ENCODE results near the gene HOXD8.

The HOXD8 gene

GRCh38 chr2:176164611-176165369, 35.3 kb downstream of the HOXD8 start:
- no peak for DNase-seq (ENCODE audit: low read depth)
- no peak overlapping the region for H3K4me3 ChIP-seq (ENCODE audit: low read length)
- no peak for TF ChIP-seq CTCF (conservative IDR thresholded peaks at IDR 0.05; ENCODE audit: low read length)

GRCh38 chr2:176165370-176166050, 36.0 kb downstream of the HOXD8 start:
- DNase-seq (ENCODE audit: low read depth): no peak
- TF ChIP-seq CTCF (conservative IDR thresholded peaks at IDR 0.05; ENCODE audit: low read length): no peak
- no peak overlapping the region for H3K4me3 ChIP-seq (ENCODE audit: low read length)

GRCh38 chr2:176166272-176166671, 36.8 kb downstream of the HOXD8 start:
- no peak for TF ChIP-seq CTCF (conservative IDR thresholded peaks at IDR 0.05; ENCODE audit: low read length)
- DNase-seq (ENCODE audit: low read depth): no peak
- H3K4me3 ChIP-seq (ENCODE audit: low read length): no peak overlapping the region

- TF ChIP-seq CTCF (conservative IDR thresholded peaks at IDR 0.05; ENCODE audit: low read length): no peak
- DNase-seq (ENCODE audit: low read depth): peak; percentile 42
Observed at GRCh38 chr2:176167398-176167797, 37.9 kb downstream of the HOXD8 start.

GRCh38 chr2:176169181-176169580, 39.7 kb downstream of the HOXD8 start:
- no peak for TF ChIP-seq CTCF (conservative IDR thresholded peaks at IDR 0.05; ENCODE audit: low read length)
- H3K4me3 ChIP-seq (ENCODE audit: low read length): no peak overlapping the region
- DNase-seq (ENCODE audit: low read depth): no peak

More at GRCh38 chr2:176167398-176167797, 37.9 kb downstream of the HOXD8 start:
- no peak overlapping the region for H3K4me3 ChIP-seq (ENCODE audit: low read length)

GRCh38 chr2:176169711-176170110, 40.2 kb downstream of the HOXD8 start:
- no peak overlapping the region for H3K4me3 ChIP-seq (ENCODE audit: low read length)
- TF ChIP-seq CTCF (conservative IDR thresholded peaks at IDR 0.05; ENCODE audit: low read length): no peak
- no peak for DNase-seq (ENCODE audit: low read depth)
